SK-N-MC (cell line): Measurements from ENCODE around the gene GAK.

Experiments
- EZH2 ChIP-seq: fragments of 200-600 bp; sonication (generic); IDR thresholded peaks from one replicate; pipeline ENCODE4 v1.6.1; 2017; ENCODE audit warnings: antibody characterized with exemption
- FOXP2 ChIP-seq: optimal IDR thresholded peaks from 2 replicates; pipeline ENCODE3; 2011; ENCODE audit warnings: mild to moderate bottlenecking, moderate library complexity; ENCODE audit not compliant: insufficient read depth; ENCODE audit errors: extremely low read length, control extremely low read depth
- POLR2AphosphoS5 ChIP-seq: IDR thresholded peaks from 2 replicates; pipeline ENCODE4 v1.6.1; 2012; ENCODE audit warnings: mild to moderate bottlenecking, low read depth, low read length, borderline replicate concordance

DNA sequence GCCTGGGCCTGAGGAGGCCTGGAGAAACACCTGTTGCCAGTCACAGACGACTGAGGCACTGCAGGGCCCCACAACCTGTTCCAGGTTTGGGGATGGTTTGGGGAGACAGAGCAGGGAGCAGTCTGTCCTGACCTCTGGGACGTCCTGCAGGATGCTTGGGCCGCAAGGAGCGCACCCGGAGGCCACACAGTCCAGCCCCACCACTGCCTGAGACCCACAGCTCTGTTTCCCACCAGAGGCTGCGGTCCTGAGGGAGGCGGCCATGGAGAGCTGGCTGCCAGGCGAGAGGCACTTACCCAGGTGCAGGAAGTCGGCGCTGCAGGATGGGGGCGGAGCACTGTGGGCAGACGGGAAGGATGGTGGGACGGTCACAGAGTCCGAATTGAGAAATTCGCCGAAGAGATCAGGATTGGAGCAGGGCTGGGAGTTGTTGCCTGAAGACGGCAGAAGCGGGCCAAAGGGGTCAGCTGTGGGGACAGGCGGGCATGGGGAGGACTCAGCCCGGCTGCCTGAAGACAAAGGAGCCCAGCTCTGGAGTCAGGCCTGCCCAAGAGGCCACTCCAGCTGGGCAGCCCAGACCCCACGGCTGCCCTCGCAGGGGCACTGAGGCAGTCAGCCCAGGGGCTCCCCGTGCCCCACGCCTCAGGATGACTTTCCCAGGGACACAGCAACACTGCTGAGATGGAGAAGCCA, 65.9 kb downstream of the GAK start:
- TF ChIP-seq EZH2 (no peak), POLR2AphosphoS5 (no peak), FOXP2 (no peak)
